Measurements from ENCODE around the gene LRMDA. TPM values are rescaled to one million over a fixed set of nuclear protein-coding genes. Genes with fewer than 3 reads are reported as not detected.

LRMDA gene
- total RNA-seq, 4 donors from 2014 or later = 2.2 to 7.8 (median 4.5) TPM

DNA sequence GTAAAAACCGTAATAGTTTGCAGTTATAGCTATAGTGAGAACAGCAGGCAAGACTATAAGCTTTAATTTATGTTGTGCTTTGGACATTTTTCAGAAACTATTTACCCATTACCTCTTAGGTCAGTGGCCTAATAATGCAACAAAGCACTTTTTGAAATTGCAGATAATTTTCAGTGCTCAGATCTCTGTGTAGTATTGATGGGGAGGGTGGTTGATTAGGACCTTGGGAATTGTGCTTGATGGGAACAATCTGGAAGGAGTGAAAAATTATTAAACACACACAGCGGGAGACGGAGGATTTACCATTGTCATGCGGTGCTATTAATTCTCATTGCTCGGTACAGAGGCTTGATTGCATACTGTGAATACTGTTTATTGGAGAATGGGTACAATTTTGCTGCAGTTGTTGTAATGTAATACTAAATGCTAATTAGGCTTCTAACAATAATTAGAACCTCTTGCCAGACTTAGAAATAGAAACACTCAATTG lies 304.8 kb downstream of the LRMDA start:
- no peak for TF ChIP-seq EP300 (IDR thresholded peaks at IDR 0.05; ENCODE audit: low read depth)
- TF ChIP-seq, protein P1, sequence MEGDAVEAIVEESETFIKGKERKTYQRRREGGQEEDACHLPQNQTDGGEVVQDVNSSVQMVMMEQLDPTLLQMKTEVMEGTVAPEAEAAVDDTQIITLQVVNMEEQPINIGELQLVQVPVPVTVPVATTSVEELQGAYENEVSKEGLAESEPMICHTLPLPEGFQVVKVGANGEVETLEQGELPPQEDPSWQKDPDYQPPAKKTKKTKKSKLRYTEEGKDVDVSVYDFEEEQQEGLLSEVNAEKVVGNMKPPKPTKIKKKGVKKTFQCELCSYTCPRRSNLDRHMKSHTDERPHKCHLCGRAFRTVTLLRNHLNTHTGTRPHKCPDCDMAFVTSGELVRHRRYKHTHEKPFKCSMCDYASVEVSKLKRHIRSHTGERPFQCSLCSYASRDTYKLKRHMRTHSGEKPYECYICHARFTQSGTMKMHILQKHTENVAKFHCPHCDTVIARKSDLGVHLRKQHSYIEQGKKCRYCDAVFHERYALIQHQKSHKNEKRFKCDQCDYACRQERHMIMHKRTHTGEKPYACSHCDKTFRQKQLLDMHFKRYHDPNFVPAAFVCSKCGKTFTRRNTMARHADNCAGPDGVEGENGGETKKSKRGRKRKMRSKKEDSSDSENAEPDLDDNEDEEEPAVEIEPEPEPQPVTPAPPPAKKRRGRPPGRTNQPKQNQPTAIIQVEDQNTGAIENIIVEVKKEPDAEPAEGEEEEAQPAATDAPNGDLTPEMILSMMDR (IDR thresholded peaks at IDR 0.05) = no peak
- in situ Hi-C loops (cut with MboI; ENCODE audit: low pct_ligation_motif_present in 1 of 4, low pct_unique_long_range_greater_than_20kb in 1 of 4, low sequenced_read_pairs in 3 of 4) = no loop called here

DNA sequence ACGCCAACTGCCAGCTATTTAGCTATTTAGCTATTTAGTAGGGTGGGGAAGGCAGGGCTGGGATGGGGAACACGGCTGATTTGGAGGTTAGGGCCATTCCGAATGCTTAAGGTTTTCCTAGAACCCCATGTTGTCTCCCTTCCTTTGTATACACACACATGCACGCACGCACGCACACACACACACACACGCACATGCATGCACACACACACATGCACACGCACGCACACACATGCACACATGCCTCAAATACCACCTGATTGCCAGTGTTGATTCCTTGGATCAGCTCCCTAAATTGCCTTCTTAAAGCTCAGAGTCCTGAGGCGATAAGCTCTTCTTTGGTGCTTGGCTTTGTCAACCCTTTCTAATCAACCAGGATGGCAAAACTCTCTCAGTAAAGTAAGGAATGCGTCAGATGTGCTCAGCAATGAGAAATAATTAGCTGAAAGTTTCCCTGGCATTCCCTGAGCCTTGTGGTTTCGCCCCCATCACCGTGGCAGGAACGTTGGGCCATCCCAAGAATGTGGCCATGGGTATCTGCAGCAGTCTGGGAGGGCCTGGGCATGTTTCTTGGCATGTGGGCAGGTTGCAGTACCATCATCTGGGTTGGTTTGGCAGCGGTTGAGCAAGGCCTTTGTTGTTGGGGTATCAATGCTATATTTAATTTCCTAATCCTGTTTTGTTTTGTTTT lies 305.6 kb downstream of the LRMDA start:
- 91 to 98% methylated on average over 6 to 15 of the region's 15 CpGs for WGBS, 2 donors (ENCODE audit: low coverage in 1 of 2)
- no peak for DNase-seq
- H3K27ac ChIP-seq = no peak overlapping the region
- H3K27me3 ChIP-seq = no peaks in the 10 kb centered on the region
- intact Hi-C loops (cut with DNase I; ENCODE audit: low total_unique reads) (no loop called here), in situ Hi-C loops (cut with MboI; ENCODE audit: low pct_ligation_motif_present in 1 of 4, low pct_unique_long_range_greater_than_20kb in 1 of 4, low sequenced_read_pairs in 3 of 4) (no loop called here)
- H3K9me3 ChIP-seq = no peaks in the 10 kb centered on the region
- H3K4me1 ChIP-seq = peaks cover 0 to 9% (median 0%) of the 10 kb centered on the region in 4 donors
- TF ChIP-seq, protein P1 (IDR thresholded peaks at IDR 0.05) = no peak
- no peak for TF ChIP-seq EP300 (IDR thresholded peaks at IDR 0.05; ENCODE audit: low read depth)
- TF ChIP-seq POLR2A (IDR thresholded peaks at IDR 0.05) = no peak
- no peak for TF ChIP-seq POLR2AphosphoS5 (IDR thresholded peaks at IDR 0.05)
- no peaks in the 10 kb centered on the region for H3K36me3 ChIP-seq
- H3K4me3 ChIP-seq = no peak overlapping the region

More for the DNA sequence above, 304.8 kb downstream of the LRMDA start:
- Histone ChIP-seq H3K27ac (no peak overlapping the region), H3K4me1 (peaks cover 0 to 9% (median 0%) of the 10 kb centered on the region in 4 donors), H3K27me3 (no peaks in the 10 kb centered on the region), H3K9me3 (no peaks in the 10 kb centered on the region), H3K4me3 (no peak overlapping the region), H3K36me3 (no peaks in the 10 kb centered on the region)
- intact Hi-C loops (cut with DNase I; ENCODE audit: low total_unique reads) = no loop called here
- WGBS, 2 donors (ENCODE audit: low coverage in 1 of 2) = 83 to 86% methylated on average over 4 to 5 of the region's 5 CpGs
- no peak for DNase-seq

DNA sequence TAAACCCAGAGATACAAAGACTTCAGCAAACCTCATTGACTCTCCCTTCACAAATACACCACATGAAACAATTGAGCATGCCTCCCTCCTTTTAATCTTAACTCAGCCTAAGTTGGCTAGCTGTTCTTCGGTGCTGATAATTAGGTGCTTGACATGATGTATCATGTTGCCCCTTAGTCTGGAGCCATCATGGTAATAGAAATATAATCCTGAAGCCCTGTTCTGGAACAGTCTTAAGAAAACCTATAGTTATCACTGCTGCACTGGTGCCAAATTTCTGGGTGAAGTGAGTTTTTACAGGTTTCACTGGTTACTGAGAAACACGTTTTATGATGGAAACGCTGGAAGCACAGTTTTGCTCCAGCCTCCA lies 306.1 kb downstream of the LRMDA start:
- intact Hi-C loops (cut with DNase I; ENCODE audit: low total_unique reads) (no loop called here), in situ Hi-C loops (cut with MboI; ENCODE audit: low pct_ligation_motif_present in 1 of 4, low pct_unique_long_range_greater_than_20kb in 1 of 4, low sequenced_read_pairs in 3 of 4) (no loop called here)
- 87 to 90% methylated on average over 3 of the region's 3 CpGs for WGBS, 2 donors (ENCODE audit: low coverage in 1 of 2)
- no peak for DNase-seq
- no peaks in the 10 kb centered on the region for H3K36me3 ChIP-seq
- H3K4me1 ChIP-seq = peaks cover 0 to 9% (median 0%) of the 10 kb centered on the region in 4 donors
- no peaks in the 10 kb centered on the region for H3K9me3 ChIP-seq
- no peaks in the 10 kb centered on the region for H3K27me3 ChIP-seq
- TF ChIP-seq POLR2A (IDR thresholded peaks at IDR 0.05) (no peak), EP300 (IDR thresholded peaks at IDR 0.05; ENCODE audit: low read depth) (no peak), POLR2AphosphoS5 (IDR thresholded peaks at IDR 0.05) (no peak)
- TF ChIP-seq, protein P1 (IDR thresholded peaks at IDR 0.05) = no peak
- H3K4me3 ChIP-seq = no peak overlapping the region
- H3K27ac ChIP-seq = no peak overlapping the region

DNA sequence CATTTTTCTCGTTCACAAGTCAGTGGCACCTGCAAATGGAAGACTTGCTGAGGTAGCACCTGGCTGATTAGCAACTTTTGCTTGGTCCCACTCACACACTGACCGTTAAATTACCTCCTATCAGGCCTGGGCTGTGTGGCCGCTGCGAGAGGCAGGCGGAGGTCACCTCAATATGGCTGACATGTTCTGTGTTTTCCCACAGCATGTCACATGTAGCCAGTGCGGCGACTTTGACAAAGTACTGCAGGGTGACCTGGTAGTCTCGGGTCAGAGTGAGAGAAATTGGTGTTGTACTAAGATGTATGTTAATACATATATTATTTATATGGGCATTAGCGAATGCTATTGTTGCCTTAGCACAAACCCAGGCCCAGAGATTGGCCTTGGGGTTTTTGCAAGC lies 307.5 kb downstream of the LRMDA start:
- intact Hi-C loops (cut with DNase I; ENCODE audit: low total_unique reads) = no loop called here
- in situ Hi-C loops (cut with MboI; ENCODE audit: low pct_ligation_motif_present in 1 of 4, low pct_unique_long_range_greater_than_20kb in 1 of 4, low sequenced_read_pairs in 3 of 4) = no loop called here
- TF ChIP-seq POLR2AphosphoS5 (IDR thresholded peaks at IDR 0.05) (no peak), EP300 (IDR thresholded peaks at IDR 0.05; ENCODE audit: low read depth) (no peak), POLR2A (IDR thresholded peaks at IDR 0.05) (no peak)
- TF ChIP-seq, protein P1 (IDR thresholded peaks at IDR 0.05) = no peak
- no peaks in the 10 kb centered on the region for H3K9me3 ChIP-seq
- no peak overlapping the region for H3K4me3 ChIP-seq
- H3K27ac ChIP-seq = no peak overlapping the region
- no peaks in the 10 kb centered on the region for H3K27me3 ChIP-seq
- H3K36me3 ChIP-seq = no peaks in the 10 kb centered on the region
- peaks cover 0 to under 1% (median 0%) of the 10 kb centered on the region in 4 donors for H3K4me1 ChIP-seq
- WGBS, 2 donors (ENCODE audit: low coverage in 1 of 2) = 93 to 95% methylated on average over 4 to 9 of the region's 9 CpGs
- DNase-seq = no peak

Data from transverse colon (tissue), 4 donors.